Loucy (cell line): ENCODE data around the gene MUC6.

Experiments
- CTCF ChIP-seq: fragments of 200-600 bp; sonication (generic); conservative IDR thresholded peaks from 2 replicates; pipeline ENCODE4 v1.5.1; 2014; ENCODE audit warnings: mild to moderate bottlenecking, antibody characterized with exemption, low read length
- EZH2phosphoT487 ChIP-seq: fragments of 200-600 bp; IDR thresholded peaks from 2 replicates; pipeline ENCODE4 v1.6.1; 2018; ENCODE audit warnings: antibody characterized with exemption, mild to moderate bottlenecking, moderate library complexity, borderline replicate concordance

- no peak for TF ChIP-seq CTCF
- no peak for TF ChIP-seq EZH2phosphoT487
Measured at GRCh38 chr11:967995-968751, 68.3 kb downstream of the MUC6 start.
